ENCODE measurements around the gene OMG.
"Not testable (repeated sequence)": the region's sequence is repeated elsewhere in the genome, so short reads cannot be mapped to it uniquely, and the experiment has no call there.

OMG gene

GRCh38 chr17:31297090-31297489 is at the start of gene OMG:
Gene OMG, minus strand, starts transcription at chr17:31297239. Its CDS starts 908 bp downstream, at chr17:31296331.
- peak in 1 of 2 experiments; percentile 40 for DNase-seq

- DNase-seq = not testable (repeated sequence)
Measured at GRCh38 chr17:31345191-31345747, 48.2 kb upstream of the OMG start.

GRCh38 chr17:31339906-31340661 is 43.0 kb upstream of the OMG start:
- no peak for DNase-seq

GRCh38 chr17:31329221-31329620 is 32.2 kb upstream of the OMG start:
- no peak for DNase-seq

GRCh38 chr17:31328160-31328535 is 31.1 kb upstream of the OMG start:
- DNase-seq = no peak

- DNase-seq = no peak
Measured at GRCh38 chr17:31327534-31328159, 30.6 kb upstream of the OMG start.

GRCh38 chr17:31323551-31323950 is 26.5 kb upstream of the OMG start:
- no peak for DNase-seq

- DNase-seq = no peak
Measured at GRCh38 chr17:31321966-31322365, 24.9 kb upstream of the OMG start.

GRCh38 chr17:31321481-31321880 is 24.4 kb upstream of the OMG start, which contains the start of gene EVI2A:
Gene EVI2A, minus strand, starts transcription at chr17:31321622. Its CDS starts 2,609 bp downstream, at chr17:31319013.
- DNase-seq = no peak

- no peak for DNase-seq
Measured at GRCh38 chr17:31320791-31321190, 23.8 kb upstream of the OMG start.

GRCh38 chr17:31320241-31320640 is 23.2 kb upstream of the OMG start:
- no peak for DNase-seq

- DNase-seq = no peak
Measured at GRCh38 chr17:31318851-31319661, 22.0 kb upstream of the OMG start.

- peak in 1 of 2 experiments; percentile 59 for DNase-seq
Measured at GRCh38 chr17:31318298-31318801, 21.3 kb upstream of the OMG start.

- DNase-seq = no peak
Measured at GRCh38 chr17:31314782-31315100, 17.7 kb upstream of the OMG start.

- DNase-seq = no peak
Measured at GRCh38 chr17:31313982-31314781, 17.1 kb upstream of the OMG start, which contains the start of gene EVI2B. Gene EVI2B, minus strand, starts transcription at chr17:31314054. Its CDS starts 8,445 bp downstream, at chr17:31305609.

- DNase-seq = not testable (repeated sequence)
Measured at GRCh38 chr17:31312223-31312622, 15.2 kb upstream of the OMG start.

- no peak for DNase-seq
Measured at GRCh38 chr17:31311526-31311925, 14.5 kb upstream of the OMG start.

- no peak for DNase-seq
Measured at GRCh38 chr17:31310886-31311285, 13.8 kb upstream of the OMG start.

GRCh38 chr17:31310260-31310659 is 13.2 kb upstream of the OMG start:
- DNase-seq = no peak

- no peak for DNase-seq
Measured at GRCh38 chr17:31309556-31309955, 12.5 kb upstream of the OMG start.

- no peak for DNase-seq
Measured at GRCh38 chr17:31308372-31309334, 11.6 kb upstream of the OMG start.

All from cerebellar nuclear complex (tissue), 1 donor.